OCI-LY1 (cell line): Measurements from ENCODE around the gene ERBB4.

ENCODE experiments used
- H2AFZ ChIP-seq: fragments of 200-600 bp; sonication (generic), shearing (Covaris generic); 2 replicates; pipeline ENCODE4 v1.6.0; 2014; ENCODE audit warnings: antibody characterized with exemption, mild to moderate bottlenecking, low read length
- H3F3A ChIP-seq: fragments of 200-600 bp; sonication (generic), shearing (Covaris generic); 2 replicates; pipeline ENCODE4 v1.6.0; 2014; ENCODE audit warnings: mild to moderate bottlenecking, antibody characterized with exemption, low read length, moderate library complexity; ENCODE audit not compliant: insufficient read depth
- H3K27ac ChIP-seq: fragments of 200-600 bp; sonication (generic); 2 replicates; pipeline ENCODE4 v1.5.1; 2014; ENCODE audit warnings: low read length, mixed run types, mild to moderate bottlenecking, low read depth; ENCODE audit not compliant: poor library complexity, severe bottlenecking
- H3K27me3 ChIP-seq: fragments of 200-600 bp; sonication (generic); 2 replicates; pipeline ENCODE4 v1.6.0; 2014; ENCODE audit warnings: antibody characterized with exemption, mild to moderate bottlenecking, low read length, moderate library complexity; ENCODE audit not compliant: insufficient read depth
- H3K36me3 ChIP-seq: fragments of 200-600 bp; sonication (generic); 2 replicates; pipeline ENCODE4 v1.6.1; 2014; ENCODE audit warnings: mild to moderate bottlenecking, antibody characterized with exemption, low read length, moderate library complexity, mixed read lengths; ENCODE audit not compliant: insufficient read depth
- H3K4me1 ChIP-seq: fragments of 200-600 bp; sonication (generic); 2 replicates; pipeline ENCODE4 v1.5.1; 2014; ENCODE audit warnings: mild to moderate bottlenecking, low read length, moderate library complexity; ENCODE audit not compliant: insufficient read depth, severe bottlenecking
- H3K4me2 ChIP-seq: fragments of 200-600 bp; sonication (generic), shearing (Covaris generic); 2 replicates; pipeline ENCODE4 v1.6.1; 2014; ENCODE audit warnings: low read length
- H3K4me3 ChIP-seq: fragments of 200-600 bp; sonication (generic); 2 replicates; pipeline ENCODE4 v1.5.1; 2014; ENCODE audit warnings: low read length, low read depth, mild to moderate bottlenecking, mixed read lengths; ENCODE audit not compliant: poor library complexity, severe bottlenecking
- H3K79me2 ChIP-seq: fragments of 200-600 bp; shearing (Covaris generic); 2 replicates; pipeline ENCODE4 v1.6.1; 2016; ENCODE audit warnings: mixed run types, low read length, mixed read lengths; ENCODE audit not compliant: insufficient read depth
- H3K9ac ChIP-seq: fragments of 200-600 bp; sonication (generic), shearing (Covaris generic); 2 replicates; pipeline ENCODE4 v1.6.1; 2014; ENCODE audit warnings: mild to moderate bottlenecking, low read length, mixed read lengths
- H3K9me2 ChIP-seq: fragments of 200-600 bp; sonication (generic), shearing (Covaris generic); 2 replicates; pipeline ENCODE4 v1.6.1; 2014; ENCODE audit warnings: low read depth, mild to moderate bottlenecking, low read length, mixed read lengths
- H3K9me3 ChIP-seq: fragments of 200-600 bp; shearing (Covaris generic); 2 replicates; pipeline ENCODE4 v1.6.1; 2014; ENCODE audit warnings: low read length, mixed read lengths
- H4K20me1 ChIP-seq: fragments of 200-600 bp; sonication (generic), shearing (Covaris generic); 2 replicates; pipeline ENCODE4 v1.6.0; 2016; ENCODE audit warnings: mild to moderate bottlenecking, low read length; ENCODE audit not compliant: insufficient read depth
- CTCF ChIP-seq: fragments of 200-600 bp; sonication (generic), shearing (Covaris generic); IDR thresholded peaks from 2 replicates; pipeline ENCODE4 v1.5.1; 2017; ENCODE audit warnings: mild to moderate bottlenecking, antibody characterized with exemption, low read length, moderate library complexity, mixed read lengths
- EZH2 ChIP-seq: fragments of 200-600 bp; sonication (generic), shearing (Covaris generic); IDR thresholded peaks from 2 replicates; pipeline ENCODE4 v1.8.0; 2017; ENCODE audit warnings: borderline replicate concordance, mixed run types, mild to moderate bottlenecking, antibody characterized with exemption, low read length, moderate library complexity, mixed read lengths

Gene ERBB4

GRCh38 chr2:211837706-211838105 is 700.9 kb downstream of the ERBB4 start:
- no peak overlapping the region; the same call in 1 of the 2 replicates for H2AFZ ChIP-seq
- no peak overlapping the region for H3K27ac ChIP-seq
- H3K4me1 ChIP-seq = peaks cover 14% of the 10 kb centered on the region
- no peak overlapping the region for H3K4me2 ChIP-seq
- TF ChIP-seq CTCF (no peak), EZH2 (no peak)
- H3K4me3 ChIP-seq = no peak overlapping the region
- no peaks in the 10 kb centered on the region for H3F3A ChIP-seq
- no peaks in the 10 kb centered on the region for H3K79me2 ChIP-seq
- H3K9me3 ChIP-seq = no peaks in the 10 kb centered on the region
- no peaks in the 10 kb centered on the region for H3K27me3 ChIP-seq
- no peak overlapping the region for H3K9ac ChIP-seq
- no peaks in the 10 kb centered on the region for H4K20me1 ChIP-seq
- no peaks in the 10 kb centered on the region for H3K36me3 ChIP-seq
- no peaks in the 10 kb centered on the region for H3K9me2 ChIP-seq

- no peak overlapping the region for H3K27ac ChIP-seq
- H3K4me2 ChIP-seq = no peak overlapping the region
- H3K9me3 ChIP-seq = no peaks in the 10 kb centered on the region
- H3K4me1 ChIP-seq = peaks cover 14% of the 10 kb centered on the region
- no peak overlapping the region for H3K9ac ChIP-seq
- no peaks in the 10 kb centered on the region for H3K9me2 ChIP-seq
- no peaks in the 10 kb centered on the region for H3F3A ChIP-seq
- no peaks in the 10 kb centered on the region for H3K36me3 ChIP-seq
- H3K4me3 ChIP-seq = no peak overlapping the region
- no peaks in the 10 kb centered on the region for H3K27me3 ChIP-seq
- H3K79me2 ChIP-seq = no peaks in the 10 kb centered on the region
- TF ChIP-seq EZH2 = no peak
- TF ChIP-seq CTCF = no peak
- H2AFZ ChIP-seq = no peak overlapping the region
- H4K20me1 ChIP-seq = no peaks in the 10 kb centered on the region
Measured at GRCh38 chr2:211837206-211837605, 701.4 kb downstream of the ERBB4 start.

GRCh38 chr2:211836409-211836808 is 702.2 kb downstream of the ERBB4 start:
- no peaks in the 10 kb centered on the region for H3K36me3 ChIP-seq
- peaks cover 14% of the 10 kb centered on the region for H3K4me1 ChIP-seq
- H3K9me3 ChIP-seq = no peaks in the 10 kb centered on the region
- H3K4me2 ChIP-seq = no peak overlapping the region
- H4K20me1 ChIP-seq = no peaks in the 10 kb centered on the region
- no peaks in the 10 kb centered on the region for H3F3A ChIP-seq
- H3K79me2 ChIP-seq = no peaks in the 10 kb centered on the region
- no peaks in the 10 kb centered on the region for H3K27me3 ChIP-seq
- H3K4me3 ChIP-seq = no peak overlapping the region
- TF ChIP-seq CTCF (no peak), EZH2 (no peak)
- H3K27ac ChIP-seq = no peak overlapping the region
- H2AFZ ChIP-seq = no peak overlapping the region
- no peaks in the 10 kb centered on the region for H3K9me2 ChIP-seq
- H3K9ac ChIP-seq = no peak overlapping the region
